ENCODE data around the gene GAS2L2. TPM values are rescaled to one million over a fixed set of nuclear protein-coding genes. Genes with fewer than 3 reads are reported as not detected.

Gene GAS2L2
- total and polyA plus RNA-seq, 2 experiments from 2014 or later, result not detected

GRCh38 chr17:35786941-35787432 lies 33.9 kb upstream of the GAS2L2 start:
- Histone ChIP-seq H3K4me2 (ENCODE audit: unreplicated experiment) (no peak overlapping the region), H3F3A (ENCODE audit: insufficient read depth) (peaks cover 25% of the 10 kb centered on the region), H3K9me2 (ENCODE audit: insufficient read depth) (no peaks in the 10 kb centered on the region), H3K4me3 (no peak overlapping the region), H3K79me2 (ENCODE audit: insufficient read depth) (no peaks in the 10 kb centered on the region), H2AFZ (no peak overlapping the region), H3K9me3 (ENCODE audit: low read depth) (no peaks in the 10 kb centered on the region), H3K4me1 (ENCODE audit: insufficient read depth) (peaks cover 40% of the 10 kb centered on the region), H3K9ac (no peak overlapping the region), H3K36me3 (ENCODE audit: low read depth) (no peaks in the 10 kb centered on the region), H3K27me3 (replicated peaks; ENCODE audit: insufficient read depth) (no peaks in the 10 kb centered on the region; the same call in 1 of the 2 replicates), H3K27ac (no peak overlapping the region), H4K20me1 (ENCODE audit: insufficient read depth) (no peaks in the 10 kb centered on the region)
- DNase-seq, result peak; percentile 35
- TF ChIP-seq EZH2phosphoT487 (IDR thresholded peaks at IDR 0.05; ENCODE audit: insufficient read depth, low read depth), result no peak
- no peak for TF ChIP-seq EZH2 (IDR thresholded peaks at IDR 0.05; ENCODE audit: insufficient read depth, poor library complexity, severe bottlenecking)
- in situ Hi-C loops (cut with MboI), result no loop called here
- WGBS, 2 experiments (ENCODE audit: low coverage in 1 of 2, low lambda C conversion rate in 2 of 2, missing lambda C conversion rate in 2 of 2), result 90 to 91% methylated on average over 3 of the region's 3 CpGs

GRCh38 chr17:35784895-35785294 lies 31.9 kb upstream of the GAS2L2 start:
- no peak overlapping the region for H3K9ac ChIP-seq
- no peak for DNase-seq
- no peaks in the 10 kb centered on the region for H3K9me3 ChIP-seq (ENCODE audit: low read depth)
- H3K27me3 ChIP-seq (replicated peaks; ENCODE audit: insufficient read depth), result peaks cover 18% of the 10 kb centered on the region
- TF ChIP-seq EZH2 (IDR thresholded peaks at IDR 0.05; ENCODE audit: insufficient read depth, poor library complexity, severe bottlenecking) (no peak), EZH2phosphoT487 (IDR thresholded peaks at IDR 0.05; ENCODE audit: insufficient read depth, low read depth) (no peak)
- 92 to 94% methylated on average over 2 of the region's 2 CpGs for WGBS, 2 experiments (ENCODE audit: low coverage in 1 of 2, low lambda C conversion rate in 2 of 2, missing lambda C conversion rate in 2 of 2)
- no peak overlapping the region for H2AFZ ChIP-seq
- H3K36me3 ChIP-seq (ENCODE audit: low read depth), result no peaks in the 10 kb centered on the region
- H4K20me1 ChIP-seq (ENCODE audit: insufficient read depth), result no peaks in the 10 kb centered on the region
- in situ Hi-C loops (cut with MboI), result no loop called here
- no peaks in the 10 kb centered on the region for H3K79me2 ChIP-seq (ENCODE audit: insufficient read depth)
- peaks cover 40% of the 10 kb centered on the region for H3K4me1 ChIP-seq (ENCODE audit: insufficient read depth)
- no peak overlapping the region for H3K4me3 ChIP-seq
- H3K27ac ChIP-seq, result no peak overlapping the region
- no peaks in the 10 kb centered on the region for H3K9me2 ChIP-seq (ENCODE audit: insufficient read depth)
- H3F3A ChIP-seq (ENCODE audit: insufficient read depth), result peaks cover 25% of the 10 kb centered on the region
- H3K4me2 ChIP-seq (ENCODE audit: unreplicated experiment), result no peak overlapping the region

GRCh38 chr17:35780950-35781349 lies 27.9 kb upstream of the GAS2L2 start:
- WGBS, 2 experiments (ENCODE audit: low coverage in 1 of 2, low lambda C conversion rate in 2 of 2, missing lambda C conversion rate in 2 of 2), result 16 to 19% methylated on average over 3 of the region's 3 CpGs
- no peak for TF ChIP-seq EZH2phosphoT487 (IDR thresholded peaks at IDR 0.05; ENCODE audit: insufficient read depth, low read depth)
- no peak for TF ChIP-seq EZH2 (IDR thresholded peaks at IDR 0.05; ENCODE audit: insufficient read depth, poor library complexity, severe bottlenecking)
- Histone ChIP-seq H3K27ac (no peak overlapping the region), H4K20me1 (ENCODE audit: insufficient read depth) (no peaks in the 10 kb centered on the region), H3K9me3 (ENCODE audit: low read depth) (no peaks in the 10 kb centered on the region), H3K9ac (no peak overlapping the region), H3K4me2 (ENCODE audit: unreplicated experiment) (no peak overlapping the region), H2AFZ (no peak overlapping the region), H3K36me3 (ENCODE audit: low read depth) (no peaks in the 10 kb centered on the region), H3K9me2 (ENCODE audit: insufficient read depth) (no peaks in the 10 kb centered on the region), H3K4me3 (no peak overlapping the region), H3F3A (ENCODE audit: insufficient read depth) (peaks cover 14% of the 10 kb centered on the region), H3K79me2 (ENCODE audit: insufficient read depth) (no peaks in the 10 kb centered on the region), H3K4me1 (ENCODE audit: insufficient read depth) (peaks cover 25% of the 10 kb centered on the region), H3K27me3 (replicated peaks; ENCODE audit: insufficient read depth) (peaks cover 22% of the 10 kb centered on the region)
- peak; percentile 27 for DNase-seq
- in situ Hi-C loops (cut with MboI), result no loop called here

GRCh38 chr17:35778641-35779196 lies 25.7 kb upstream of the GAS2L2 start:
- TF ChIP-seq EZH2 (IDR thresholded peaks at IDR 0.05; ENCODE audit: insufficient read depth, poor library complexity, severe bottlenecking) (no peak), EZH2phosphoT487 (IDR thresholded peaks at IDR 0.05; ENCODE audit: insufficient read depth, low read depth) (no peak)
- no peak overlapping the region for H3K27ac ChIP-seq
- in situ Hi-C loops (cut with MboI), result no loop called here
- DNase-seq, result peak; percentile 21
- no peaks in the 10 kb centered on the region for H3K79me2 ChIP-seq (ENCODE audit: insufficient read depth)
- no peaks in the 10 kb centered on the region for H3K9me3 ChIP-seq (ENCODE audit: low read depth)
- H4K20me1 ChIP-seq (ENCODE audit: insufficient read depth), result no peaks in the 10 kb centered on the region
- H3F3A ChIP-seq (ENCODE audit: insufficient read depth), result peaks cover 14% of the 10 kb centered on the region
- no peak overlapping the region for H3K9ac ChIP-seq
- H3K9me2 ChIP-seq (ENCODE audit: insufficient read depth), result no peaks in the 10 kb centered on the region
- no peak overlapping the region for H3K4me2 ChIP-seq (ENCODE audit: unreplicated experiment)
- no peaks in the 10 kb centered on the region for H3K36me3 ChIP-seq (ENCODE audit: low read depth)
- peaks cover 21% of the 10 kb centered on the region for H3K4me1 ChIP-seq (ENCODE audit: insufficient read depth)
- WGBS, 2 experiments (ENCODE audit: low coverage in 1 of 2, low lambda C conversion rate in 2 of 2, missing lambda C conversion rate in 2 of 2), result 72 to 74% methylated on average over 16 of the region's 16 CpGs
- no peak overlapping the region for H3K4me3 ChIP-seq
- peaks cover 22% of the 10 kb centered on the region for H3K27me3 ChIP-seq (replicated peaks; ENCODE audit: insufficient read depth)
- H2AFZ ChIP-seq, result no peak overlapping the region
